ENCODE measurements around the gene ELMO1. TPM values are rescaled to one million over a fixed set of nuclear protein-coding genes. Genes with fewer than 3 reads are reported as not detected.

ELMO1 gene
- total and polyA plus RNA-seq, 2 of the 13 experiments (the other 11 are each of a cell fraction or from before 2014, with no cell fraction given): 0.11 to 0.17 TPM

DNA sequence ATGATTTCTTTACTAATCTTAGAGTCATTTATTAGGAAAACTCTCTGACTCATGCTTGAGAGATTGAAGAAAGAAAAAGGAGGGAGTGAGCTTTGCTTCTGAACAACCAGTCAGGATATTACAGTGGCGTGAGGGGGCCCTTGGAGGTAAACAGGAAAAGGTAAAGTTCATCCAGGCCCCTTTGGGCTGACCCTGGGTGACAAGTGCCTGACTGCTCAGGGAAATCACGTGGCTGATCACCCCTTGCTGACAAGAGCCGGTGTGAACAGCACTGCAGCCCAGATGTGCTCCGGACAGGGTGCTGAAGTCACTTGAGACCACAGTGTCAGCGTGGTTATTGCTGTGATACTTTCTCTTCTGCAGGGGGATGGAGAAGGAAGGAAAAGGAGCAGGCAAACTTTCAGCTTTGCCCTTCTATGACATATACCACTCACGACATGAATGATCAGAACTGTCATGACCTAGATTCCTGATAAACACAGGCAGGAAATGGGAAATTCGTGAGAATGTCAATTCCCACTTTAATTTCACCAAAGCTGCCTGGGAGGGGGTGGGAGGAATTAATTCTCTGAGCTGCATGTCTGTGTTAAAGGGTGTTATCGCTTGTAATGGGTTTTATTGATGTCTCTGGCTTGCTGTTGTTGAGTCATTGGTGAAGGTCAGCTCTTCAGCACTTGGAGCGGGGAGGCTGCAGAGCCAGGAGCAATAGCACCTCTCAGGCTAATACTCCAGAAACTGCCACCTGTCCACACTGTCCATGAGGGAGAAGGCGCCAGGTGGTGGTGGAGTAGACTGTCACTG lies 584.6 kb downstream of the ELMO1 start (continued):
- no peak for TF ChIP-seq NCOA5 (CRISPR knock-in tag; IDR thresholded peaks at IDR 0.05)
- no peak for TF ChIP-seq ZNF44 (CRISPR knock-in tag; IDR thresholded peaks at IDR 0.05)
- peak; percentile 68; the same call in 1 of the 2 replicates for TF ChIP-seq ZMYM2 (CRISPR knock-in tag; IDR thresholded peaks at IDR 0.05)
- TF ChIP-seq, protein P1, sequence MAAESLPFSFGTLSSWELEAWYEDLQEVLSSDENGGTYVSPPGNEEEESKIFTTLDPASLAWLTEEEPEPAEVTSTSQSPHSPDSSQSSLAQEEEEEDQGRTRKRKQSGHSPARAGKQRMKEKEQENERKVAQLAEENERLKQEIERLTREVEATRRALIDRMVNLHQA (CRISPR knock-in tag; IDR thresholded peaks at IDR 0.05): no peak
- TF ChIP-seq, protein P2, sequence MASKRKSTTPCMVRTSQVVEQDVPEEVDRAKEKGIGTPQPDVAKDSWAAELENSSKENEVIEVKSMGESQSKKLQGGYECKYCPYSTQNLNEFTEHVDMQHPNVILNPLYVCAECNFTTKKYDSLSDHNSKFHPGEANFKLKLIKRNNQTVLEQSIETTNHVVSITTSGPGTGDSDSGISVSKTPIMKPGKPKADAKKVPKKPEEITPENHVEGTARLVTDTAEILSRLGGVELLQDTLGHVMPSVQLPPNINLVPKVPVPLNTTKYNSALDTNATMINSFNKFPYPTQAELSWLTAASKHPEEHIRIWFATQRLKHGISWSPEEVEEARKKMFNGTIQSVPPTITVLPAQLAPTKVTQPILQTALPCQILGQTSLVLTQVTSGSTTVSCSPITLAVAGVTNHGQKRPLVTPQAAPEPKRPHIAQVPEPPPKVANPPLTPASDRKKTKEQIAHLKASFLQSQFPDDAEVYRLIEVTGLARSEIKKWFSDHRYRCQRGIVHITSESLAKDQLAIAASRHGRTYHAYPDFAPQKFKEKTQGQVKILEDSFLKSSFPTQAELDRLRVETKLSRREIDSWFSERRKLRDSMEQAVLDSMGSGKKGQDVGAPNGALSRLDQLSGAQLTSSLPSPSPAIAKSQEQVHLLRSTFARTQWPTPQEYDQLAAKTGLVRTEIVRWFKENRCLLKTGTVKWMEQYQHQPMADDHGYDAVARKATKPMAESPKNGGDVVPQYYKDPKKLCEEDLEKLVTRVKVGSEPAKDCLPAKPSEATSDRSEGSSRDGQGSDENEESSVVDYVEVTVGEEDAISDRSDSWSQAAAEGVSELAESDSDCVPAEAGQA (IDR thresholded peaks at IDR 0.05; ENCODE audit: low read depth): no peak
- TF ChIP-seq, protein P2 (CRISPR knock-in tag; IDR thresholded peaks at IDR 0.05; ENCODE audit: borderline replicate concordance): no peak
- TF ChIP-seq, protein P3, sequence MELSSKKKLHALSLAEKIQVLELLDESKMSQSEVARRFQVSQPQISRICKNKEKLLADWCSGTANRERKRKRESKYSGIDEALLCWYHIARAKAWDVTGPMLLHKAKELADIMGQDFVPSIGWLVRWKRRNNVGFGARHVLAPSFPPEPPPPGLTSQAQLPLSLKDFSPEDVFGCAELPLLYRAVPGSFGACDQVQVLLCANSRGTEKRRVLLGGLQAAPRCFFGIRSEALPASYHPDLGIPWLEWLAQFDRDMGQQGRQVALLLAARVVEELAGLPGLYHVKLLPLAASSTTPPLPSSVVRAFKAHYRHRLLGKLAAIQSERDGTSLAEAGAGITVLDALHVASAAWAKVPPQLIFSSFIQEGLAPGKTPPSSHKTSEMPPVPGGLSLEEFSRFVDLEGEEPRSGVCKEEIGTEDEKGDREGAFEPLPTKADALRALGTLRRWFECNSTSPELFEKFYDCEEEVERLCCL (CRISPR knock-in tag; IDR thresholded peaks at IDR 0.05; ENCODE audit: borderline replicate concordance): no peak
- TF ChIP-seq, protein P4, sequence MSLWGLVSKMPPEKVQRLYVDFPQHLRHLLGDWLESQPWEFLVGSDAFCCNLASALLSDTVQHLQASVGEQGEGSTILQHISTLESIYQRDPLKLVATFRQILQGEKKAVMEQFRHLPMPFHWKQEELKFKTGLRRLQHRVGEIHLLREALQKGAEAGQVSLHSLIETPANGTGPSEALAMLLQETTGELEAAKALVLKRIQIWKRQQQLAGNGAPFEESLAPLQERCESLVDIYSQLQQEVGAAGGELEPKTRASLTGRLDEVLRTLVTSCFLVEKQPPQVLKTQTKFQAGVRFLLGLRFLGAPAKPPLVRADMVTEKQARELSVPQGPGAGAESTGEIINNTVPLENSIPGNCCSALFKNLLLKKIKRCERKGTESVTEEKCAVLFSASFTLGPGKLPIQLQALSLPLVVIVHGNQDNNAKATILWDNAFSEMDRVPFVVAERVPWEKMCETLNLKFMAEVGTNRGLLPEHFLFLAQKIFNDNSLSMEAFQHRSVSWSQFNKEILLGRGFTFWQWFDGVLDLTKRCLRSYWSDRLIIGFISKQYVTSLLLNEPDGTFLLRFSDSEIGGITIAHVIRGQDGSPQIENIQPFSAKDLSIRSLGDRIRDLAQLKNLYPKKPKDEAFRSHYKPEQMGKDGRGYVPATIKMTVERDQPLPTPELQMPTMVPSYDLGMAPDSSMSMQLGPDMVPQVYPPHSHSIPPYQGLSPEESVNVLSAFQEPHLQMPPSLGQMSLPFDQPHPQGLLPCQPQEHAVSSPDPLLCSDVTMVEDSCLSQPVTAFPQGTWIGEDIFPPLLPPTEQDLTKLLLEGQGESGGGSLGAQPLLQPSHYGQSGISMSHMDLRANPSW (CRISPR knock-in tag; IDR thresholded peaks at IDR 0.05; ENCODE audit: borderline replicate concordance): 0 out of 2 replicates have a peak, but pooled peaks have one; percentile 77
- no peak for TF ChIP-seq MZF1 (CRISPR knock-in tag; IDR thresholded peaks at IDR 0.05; ENCODE audit: borderline replicate concordance)
- TF ChIP-seq ZBTB1 (CRISPR knock-in tag; IDR thresholded peaks at IDR 0.05; ENCODE audit: borderline replicate concordance): no peak
- peak; percentile 85; the same call in 1 of the 2 replicates for TF ChIP-seq KDM3A (CRISPR knock-in tag; IDR thresholded peaks at IDR 0.05; ENCODE audit: low read depth)
- peak; percentile 79; the same call in 1 of the 2 replicates for TF ChIP-seq ZNF616 (CRISPR knock-in tag; IDR thresholded peaks at IDR 0.05; ENCODE audit: low read depth)
- TF ChIP-seq, protein P5, sequence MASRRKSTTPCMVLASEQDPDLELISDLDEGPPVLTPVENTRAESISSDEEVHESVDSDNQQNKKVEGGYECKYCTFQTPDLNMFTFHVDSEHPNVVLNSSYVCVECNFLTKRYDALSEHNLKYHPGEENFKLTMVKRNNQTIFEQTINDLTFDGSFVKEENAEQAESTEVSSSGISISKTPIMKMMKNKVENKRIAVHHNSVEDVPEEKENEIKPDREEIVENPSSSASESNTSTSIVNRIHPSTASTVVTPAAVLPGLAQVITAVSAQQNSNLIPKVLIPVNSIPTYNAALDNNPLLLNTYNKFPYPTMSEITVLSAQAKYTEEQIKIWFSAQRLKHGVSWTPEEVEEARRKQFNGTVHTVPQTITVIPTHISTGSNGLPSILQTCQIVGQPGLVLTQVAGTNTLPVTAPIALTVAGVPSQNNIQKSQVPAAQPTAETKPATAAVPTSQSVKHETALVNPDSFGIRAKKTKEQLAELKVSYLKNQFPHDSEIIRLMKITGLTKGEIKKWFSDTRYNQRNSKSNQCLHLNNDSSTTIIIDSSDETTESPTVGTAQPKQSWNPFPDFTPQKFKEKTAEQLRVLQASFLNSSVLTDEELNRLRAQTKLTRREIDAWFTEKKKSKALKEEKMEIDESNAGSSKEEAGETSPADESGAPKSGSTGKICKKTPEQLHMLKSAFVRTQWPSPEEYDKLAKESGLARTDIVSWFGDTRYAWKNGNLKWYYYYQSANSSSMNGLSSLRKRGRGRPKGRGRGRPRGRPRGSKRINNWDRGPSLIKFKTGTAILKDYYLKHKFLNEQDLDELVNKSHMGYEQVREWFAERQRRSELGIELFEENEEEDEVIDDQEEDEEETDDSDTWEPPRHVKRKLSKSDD (CRISPR knock-in tag; IDR thresholded peaks at IDR 0.05; ENCODE audit: low read depth): no peak
- TF ChIP-seq, protein P6, sequence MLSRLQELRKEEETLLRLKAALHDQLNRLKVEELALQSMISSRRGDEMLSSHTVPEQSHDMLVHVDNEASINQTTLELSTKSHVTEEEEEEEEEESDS (CRISPR knock-in tag; IDR thresholded peaks at IDR 0.05; ENCODE audit: borderline replicate concordance): peak; percentile 76; the same call in 1 of the 2 replicates
- peak; percentile 77 for TF ChIP-seq SAP130 (CRISPR knock-in tag; IDR thresholded peaks at IDR 0.05; ENCODE audit: low read depth)

Data from HepG2 (cell line).